ENCODE data around the gene KPNA6. TPM values are rescaled to one million over a fixed set of nuclear protein-coding genes. Genes with fewer than 3 reads are reported as not detected.
A peak's percentile ranks its signal among the peaks of the same experiment; 100 is the strongest.
"Not testable (repeated sequence)": the region's sequence is repeated elsewhere in the genome, so short reads cannot be mapped to it uniquely, and the experiment has no call there.

Gene KPNA6
- total RNA-seq (10 to 100 TPM; 91.8 to 96.7 TPM), polyA plus RNA-seq (29.3 TPM)

DNA sequence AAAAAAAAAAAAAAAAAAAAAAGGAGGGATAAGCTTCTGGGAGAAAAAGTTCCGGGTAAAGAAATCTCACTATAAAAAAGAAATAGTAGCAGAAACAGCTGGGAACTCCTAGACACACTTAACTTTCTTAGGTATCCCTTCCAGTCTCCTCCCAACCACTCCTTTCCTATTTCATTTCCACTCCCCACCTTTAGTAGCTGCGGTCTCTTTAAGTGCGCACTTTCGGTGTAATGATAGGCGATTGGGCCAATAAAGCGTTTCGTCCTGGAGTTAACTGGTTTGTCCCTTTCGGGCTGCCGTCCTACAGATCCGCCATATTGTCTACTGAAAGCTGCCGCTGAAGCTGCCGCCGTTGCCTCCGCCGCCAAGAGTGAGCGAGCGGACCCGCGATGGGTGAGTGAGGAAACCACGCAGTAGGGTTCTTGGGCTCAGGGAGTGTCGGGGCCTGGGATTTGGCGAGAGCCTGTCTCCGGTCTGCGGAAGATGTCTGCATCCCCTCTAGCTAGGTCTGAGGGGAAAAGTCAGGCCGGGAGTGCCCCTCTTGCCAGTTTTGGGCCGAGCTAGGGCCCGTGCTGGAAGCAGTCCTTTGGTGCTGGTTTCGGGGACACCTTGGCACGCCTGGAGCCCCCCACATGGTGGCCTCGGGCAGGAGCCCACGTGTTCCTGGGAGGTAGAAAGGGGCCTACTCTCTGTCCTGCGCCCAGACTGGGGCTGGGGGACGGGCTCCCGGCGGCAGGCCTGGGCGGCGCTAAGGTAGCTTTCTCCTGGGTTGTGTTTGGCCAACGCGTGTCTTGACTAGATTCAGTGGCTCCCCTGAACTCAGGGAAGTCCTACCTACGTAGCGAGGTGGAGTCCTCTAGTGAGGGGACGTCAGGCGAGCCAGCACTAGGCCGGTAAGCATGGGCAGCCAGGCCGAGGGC is at the start of gene KPNA6:
Gene KPNA6 (plus strand): TSS at position 315 of the 920 bp plus-strand sequence. CDS start 75 bp downstream, at position 390.
- peak within 1 kb of the TSS; percentile 99 for H3K4me3 ChIP-seq (ENCODE audit: low read length)
- Mint-ChIP-seq H3K36me3 (peaks cover 0 to 28% (median 1%) of the 10 kb centered on the region in 3 donors), H3K27me3 (no peaks in the 10 kb centered on the region), H3K27ac (peak within 1 kb of the TSS; percentile 92 to 99 (median 98)), H3K9me3 (no peaks in the 10 kb centered on the region), H3K4me3 (peak within 1 kb of the TSS; percentile 91 to 100 (median 99)), H3K4me1 (peaks cover 42 to 55% (median 51%) of the 10 kb centered on the region in 3 donors)
- H3K4me1 ChIP-seq (ENCODE audit: insufficient read depth, low read length): peaks cover 41% of the 10 kb centered on the region
- peak; percentile 83 to 95 (median 91) for DNase-seq
- H3K27ac ChIP-seq (ENCODE audit: low read depth, low read length): peak within 1 kb of the TSS; percentile 89
- no peaks in the 10 kb centered on the region for H3K36me3 ChIP-seq (ENCODE audit: insufficient read depth, low read length)
- POLR2A ChIA-PET: interaction anchor here (0.5 to 2.9 kb wide), 15 partner anchors 11 to 325 kb away, joined by 3 to 40 read pairs (median 4); partner anchors contain the start of genes BSDC1, CCDC28B, HDAC1 and KHDRBS1
- H3K9me3 ChIP-seq (ENCODE audit: low read length): no peaks in the 10 kb centered on the region
- CTCF ChIA-PET: interaction anchor here (0.7 to 3.2 kb wide), 16 partner anchors 11 to 286 kb away, joined by 3 to 17 read pairs (median 3); partner anchors contain the start of genes BSDC1, TMEM39B and TXLNA
- H3K27me3 ChIP-seq (ENCODE audit: insufficient read depth, low read length, poor library complexity, severe bottlenecking): no peaks in the 10 kb centered on the region

DNA sequence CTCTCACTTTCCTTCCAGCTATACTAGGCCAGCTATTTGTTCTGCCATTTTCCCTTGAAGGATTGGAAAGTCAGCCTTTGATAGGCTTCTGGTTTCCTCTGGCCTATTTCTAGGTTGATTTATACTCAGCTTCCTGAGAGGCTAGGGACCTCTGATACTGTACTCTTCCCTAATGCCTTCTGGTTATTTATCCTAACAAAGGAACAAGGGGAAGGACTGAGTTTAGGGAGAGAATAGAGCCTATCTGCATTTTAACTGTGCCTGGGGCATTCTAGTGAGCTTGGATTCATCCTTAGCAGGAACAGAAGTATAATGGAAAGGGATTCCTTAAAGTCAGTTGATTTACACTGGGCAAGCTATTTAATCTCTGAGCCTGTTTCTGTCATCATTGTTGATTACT is 46.9 kb upstream of the KPNA6 start:
- Mint-ChIP-seq H3K36me3 (peaks cover 0 to 53% (median 2%) of the 10 kb centered on the region in 3 donors), H3K4me3 (no peak overlapping the region), H3K27ac (peak overlapping the region in 6 of 8 donors; percentile 5 to 72 (median 33)), H3K9me3 (no peaks in the 10 kb centered on the region), H3K27me3 (no peaks in the 10 kb centered on the region), H3K4me1 (no peaks in the 10 kb centered on the region)
- Histone ChIP-seq H3K9me3 (ENCODE audit: low read length) (no peaks in the 10 kb centered on the region), H3K36me3 (ENCODE audit: insufficient read depth, low read length) (peaks cover 33% of the 10 kb centered on the region), H3K27me3 (ENCODE audit: insufficient read depth, low read length, poor library complexity, severe bottlenecking) (no peaks in the 10 kb centered on the region), H3K27ac (ENCODE audit: low read depth, low read length) (no peak overlapping the region), H3K4me1 (ENCODE audit: insufficient read depth, low read length) (peaks cover 6% of the 10 kb centered on the region), H3K4me3 (ENCODE audit: low read length) (no peak overlapping the region)
- ChIA-PET CTCF (interaction anchor here (1.4 to 2.0 kb wide), 2 partner anchors 271 to 346 kb away, joined by 3 to 8 read pairs; no protein-coding TSS in a partner anchor), POLR2A (interaction anchor here (1.3 kb wide), 1 partner anchor 12 kb away, joined by 5 read pairs; the partner anchor contains the start of gene TMEM39B)
- no peak for DNase-seq

DNA sequence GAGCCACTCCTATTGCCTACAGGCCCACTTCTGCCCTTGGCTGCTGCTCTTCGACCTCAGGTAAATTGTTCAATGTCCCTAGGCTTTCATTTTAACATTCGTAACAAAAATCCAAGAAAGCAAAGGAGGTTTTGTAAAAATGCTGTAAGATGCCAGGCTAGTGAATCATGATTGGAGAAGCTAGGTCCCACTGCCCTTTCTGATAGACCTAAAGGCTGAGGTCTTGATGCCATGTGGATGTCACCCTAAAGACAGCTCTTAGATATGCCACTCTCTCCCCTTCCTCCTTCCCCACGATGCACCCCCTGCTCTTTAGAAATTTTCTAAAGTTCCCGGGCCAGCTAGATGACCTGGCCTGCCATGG is 45.0 kb upstream of the KPNA6 start:
- Mint-ChIP-seq H3K27ac (peak overlapping the region in 6 of 8 donors; percentile 7 to 96 (median 26)), H3K36me3 (peaks cover 0 to 42% (median 2%) of the 10 kb centered on the region in 3 donors), H3K4me1 (peaks cover 8% of the 10 kb centered on the region in 3 donors), H3K4me3 (no peak overlapping the region), H3K27me3 (no peaks in the 10 kb centered on the region), H3K9me3 (no peaks in the 10 kb centered on the region)
- Histone ChIP-seq H3K4me3 (ENCODE audit: low read length) (no peak overlapping the region), H3K36me3 (ENCODE audit: insufficient read depth, low read length) (peaks cover 24% of the 10 kb centered on the region), H3K4me1 (ENCODE audit: insufficient read depth, low read length) (peaks cover 17% of the 10 kb centered on the region), H3K9me3 (ENCODE audit: low read length) (no peaks in the 10 kb centered on the region), H3K27me3 (ENCODE audit: insufficient read depth, low read length, poor library complexity, severe bottlenecking) (no peaks in the 10 kb centered on the region), H3K27ac (ENCODE audit: low read depth, low read length) (no peak overlapping the region)
- no peak for DNase-seq
- POLR2A ChIA-PET: interaction anchor here (0.6 kb wide), 1 partner anchor 174 kb away, joined by 5 read pairs; no protein-coding TSS in a partner anchor
- CTCF ChIA-PET: interaction anchor here (1.0 to 2.0 kb wide), 10 partner anchors 9 to 273 kb away, joined by 3 to 11 read pairs (median 4); partner anchors contain the start of genes KPNA6 and TMEM39B

DNA sequence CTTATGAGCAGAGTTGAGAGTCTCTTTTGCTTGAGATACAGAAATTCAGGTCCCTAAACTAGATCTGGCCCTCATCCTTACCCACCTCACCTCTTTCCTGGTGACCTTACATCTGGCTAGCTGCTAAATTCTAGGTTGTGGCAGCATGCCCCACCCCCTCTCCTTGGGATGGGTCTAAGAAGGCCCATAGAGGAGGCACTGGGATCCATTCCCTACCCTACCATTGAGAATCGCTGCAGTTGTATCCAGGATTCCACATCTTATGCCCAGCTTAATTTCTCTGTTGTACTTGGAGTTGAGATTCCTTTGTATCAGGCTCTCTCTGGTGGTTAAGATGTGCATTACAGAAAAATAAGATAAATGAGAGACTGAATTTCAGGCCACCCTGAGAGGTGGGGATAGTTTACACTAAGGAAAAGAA is 44.6 kb upstream of the KPNA6 start:
- Mint-ChIP-seq H3K4me3 (no peak overlapping the region), H3K9me3 (no peaks in the 10 kb centered on the region), H3K36me3 (peaks cover 0 to 37% (median 2%) of the 10 kb centered on the region in 3 donors), H3K4me1 (peaks cover 8% of the 10 kb centered on the region in 3 donors), H3K27me3 (no peaks in the 10 kb centered on the region), H3K27ac (peak overlapping the region in 6 of 8 donors; percentile 7 to 81 (median 26))
- Histone ChIP-seq H3K4me1 (ENCODE audit: insufficient read depth, low read length) (peaks cover 17% of the 10 kb centered on the region), H3K4me3 (ENCODE audit: low read length) (no peak overlapping the region), H3K36me3 (ENCODE audit: insufficient read depth, low read length) (peaks cover 21% of the 10 kb centered on the region), H3K27ac (ENCODE audit: low read depth, low read length) (no peak overlapping the region), H3K27me3 (ENCODE audit: insufficient read depth, low read length, poor library complexity, severe bottlenecking) (no peaks in the 10 kb centered on the region), H3K9me3 (ENCODE audit: low read length) (no peaks in the 10 kb centered on the region)
- ChIA-PET CTCF (interaction anchor here (1.0 to 1.8 kb wide), 9 partner anchors 9 to 102 kb away, joined by 3 to 11 read pairs (median 4); partner anchors contain the start of genes KPNA6 and TMEM39B), POLR2A (interaction anchor here (0.6 kb wide), 1 partner anchor 175 kb away, joined by 5 read pairs; no protein-coding TSS in a partner anchor)
- peak in 1 of 5 donors; percentile 25 for DNase-seq

DNA sequence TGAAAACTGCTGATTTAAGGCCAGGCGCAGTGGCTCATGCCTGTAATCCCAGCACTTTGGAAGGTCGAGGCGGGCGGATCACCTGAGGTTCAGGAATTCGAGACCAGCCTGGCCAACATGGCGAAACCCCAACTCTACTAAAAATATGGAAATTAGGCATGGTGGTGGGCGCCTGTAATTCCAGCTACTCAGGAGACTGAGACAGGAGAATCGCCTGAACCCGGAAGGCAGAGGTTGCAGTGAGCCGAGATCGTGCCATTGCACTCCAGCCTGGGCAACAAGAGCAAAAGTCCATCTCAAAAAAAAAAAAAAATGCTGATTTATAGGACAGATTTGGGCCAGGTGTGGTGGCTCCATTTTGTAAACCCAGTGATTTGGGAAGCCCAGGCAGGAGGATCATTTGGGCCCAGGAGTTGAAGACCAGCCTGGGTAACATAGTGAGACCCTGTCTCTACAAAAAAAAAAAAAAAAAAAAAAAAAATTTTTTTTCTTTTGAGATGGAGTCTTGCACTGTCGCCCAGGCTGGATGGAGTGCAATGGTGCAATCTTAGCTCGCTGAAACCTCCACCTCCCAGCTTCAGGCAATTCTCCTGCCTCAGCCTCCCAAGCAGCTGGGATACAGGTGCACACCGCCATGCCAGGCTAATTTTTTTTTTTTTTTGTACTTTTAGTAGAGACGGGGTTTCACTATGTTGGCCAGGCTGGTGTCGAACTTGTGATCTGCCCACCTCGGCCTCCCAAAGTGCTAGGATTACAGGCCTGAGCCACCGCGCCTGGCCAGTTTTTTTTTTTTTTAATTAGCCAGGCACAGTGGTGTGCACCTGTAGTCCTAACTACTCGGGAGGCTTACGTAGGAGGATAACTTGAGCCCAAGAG is 42.0 kb upstream of the KPNA6 start:
- H3K9me3 ChIP-seq (ENCODE audit: low read length); H3K27me3 ChIP-seq (ENCODE audit: insufficient read depth, low read length, poor library complexity, severe bottlenecking); H3K4me3 ChIP-seq (ENCODE audit: low read length); H3K27ac ChIP-seq (ENCODE audit: low read depth, low read length); DNase-seq; H3K36me3 ChIP-seq (ENCODE audit: insufficient read depth, low read length); H3K9me3 Mint-ChIP-seq; H3K27me3 Mint-ChIP-seq: not testable (repeated sequence)
- Mint-ChIP-seq H3K4me3 (peak overlapping the region in 3 of 7 donors; percentile 6 to 26 (median 20)), H3K36me3 (peaks cover 0 to 14% (median 2%) of the 10 kb centered on the region in 3 donors), H3K4me1 (peaks cover 8 to 17% (median 12%) of the 10 kb centered on the region in 3 donors), H3K27ac (peak overlapping the region in 4 of 8 donors; percentile 38 to 61 (median 50))
- POLR2A ChIA-PET: interaction anchor here (0.7 kb wide), 1 partner anchor 581 kb away, joined by 5 read pairs; no protein-coding TSS in a partner anchor
- peaks cover 17% of the 10 kb centered on the region for H3K4me1 ChIP-seq (ENCODE audit: insufficient read depth, low read length)
- CTCF ChIA-PET: interaction anchor here (0.8 to 1.7 kb wide), 4 partner anchors 14 to 249 kb away, joined by 3 to 4 read pairs (median 3); partner anchors contain the start of gene KPNA6

DNA sequence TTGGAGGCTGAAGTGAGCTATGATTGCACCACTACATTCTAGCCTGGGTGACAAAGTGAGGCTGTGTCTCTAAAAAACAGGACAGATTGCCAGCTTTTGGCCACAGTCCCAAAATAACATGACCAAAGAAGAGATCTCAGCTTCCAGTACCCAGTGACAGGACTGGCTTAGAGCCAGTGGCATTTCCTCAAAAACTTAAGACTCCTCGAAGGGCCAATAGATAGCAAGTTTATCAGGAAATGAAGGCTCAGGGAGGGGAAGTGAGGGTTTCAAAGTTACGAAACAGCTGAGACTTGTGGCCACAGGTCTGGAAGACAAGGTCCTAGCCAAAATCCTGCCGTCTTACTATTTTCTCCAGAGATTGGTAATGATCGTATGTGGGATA is 41.4 kb upstream of the KPNA6 start:
- peak overlapping the region; percentile 22 for H3K4me3 ChIP-seq (ENCODE audit: low read length)
- POLR2A ChIA-PET: interaction anchor here (0.7 kb wide), 1 partner anchor 581 kb away, joined by 5 read pairs; no protein-coding TSS in a partner anchor

More for the DNA sequence above, 41.4 kb upstream of the KPNA6 start:
- Mint-ChIP-seq H3K4me1 (peaks cover 8 to 17% (median 12%) of the 10 kb centered on the region in 3 donors), H3K27ac (peak overlapping the region in 4 of 8 donors; percentile 24 to 85 (median 52)), H3K27me3 (peaks cover 0 to 3% of the 10 kb centered on the region in 2 donors), H3K36me3 (peaks cover 0 to 8% (median 0%) of the 10 kb centered on the region in 3 donors), H3K4me3 (peak overlapping the region in 4 of 7 donors; percentile 6 to 38 (median 23)), H3K9me3 (no peaks in the 10 kb centered on the region)
- Histone ChIP-seq H3K9me3 (ENCODE audit: low read length) (no peaks in the 10 kb centered on the region), H3K27ac (ENCODE audit: low read depth, low read length) (no peak overlapping the region), H3K36me3 (ENCODE audit: insufficient read depth, low read length) (peaks cover 5% of the 10 kb centered on the region), H3K27me3 (ENCODE audit: insufficient read depth, low read length, poor library complexity, severe bottlenecking) (no peaks in the 10 kb centered on the region), H3K4me1 (ENCODE audit: insufficient read depth, low read length) (peaks cover 18% of the 10 kb centered on the region)
- DNase-seq: peak in 1 of 5 donors; percentile 15
- CTCF ChIA-PET: interaction anchor here (1.0 to 1.7 kb wide), 2 partner anchors 41 to 174 kb away, joined by 3 to 4 read pairs; partner anchors contain the start of gene KPNA6
